ENCODE measurements around the gene SLC38A8.

The SLC38A8 gene

GRCh38 chr16:83995754-83996153 lies 46.8 kb downstream of the SLC38A8 start:
- no peak for DNase-seq
- Histone ChIP-seq H3K9me3 (ENCODE audit: severe bottlenecking) (no peaks in the 10 kb centered on the region), H3K36me3 (no peaks in the 10 kb centered on the region), H3K27me3 (ENCODE audit: insufficient read depth, low read depth, severe bottlenecking) (no peaks in the 10 kb centered on the region), H3K27ac (no peak overlapping the region), H3K4me3 (ENCODE audit: low read depth, low read length) (no peak overlapping the region)
- no peak for TF ChIP-seq CTCF (IDR thresholded peaks at IDR 0.05; ENCODE audit: low read depth, low read length)

DNA sequence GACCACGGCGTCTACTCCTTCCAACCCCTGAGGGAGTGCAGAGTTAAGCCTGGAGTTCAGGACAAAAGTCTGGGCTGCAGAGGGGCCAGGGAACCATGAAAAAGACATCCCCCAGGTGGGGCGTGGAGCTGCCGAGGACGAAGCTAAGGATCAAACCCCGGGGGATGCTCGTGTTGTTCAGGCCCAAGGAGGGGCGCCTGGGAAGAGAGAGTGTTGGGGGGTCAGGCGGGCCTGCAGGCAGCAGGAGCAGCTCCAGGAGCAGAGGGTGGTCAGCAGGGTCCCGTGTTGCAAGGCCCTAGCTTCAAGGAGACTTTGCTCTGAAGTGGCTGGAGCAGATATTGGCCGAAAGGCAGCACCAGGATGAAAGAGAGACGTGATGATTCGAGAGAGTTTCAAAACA lies 47.9 kb downstream of the SLC38A8 start:
- H3K9me3 ChIP-seq (ENCODE audit: severe bottlenecking), result no peaks in the 10 kb centered on the region
- H3K4me3 ChIP-seq (ENCODE audit: low read depth, low read length), result no peak overlapping the region
- no peak for TF ChIP-seq CTCF (IDR thresholded peaks at IDR 0.05; ENCODE audit: low read depth, low read length)
- no peaks in the 10 kb centered on the region for H3K27me3 ChIP-seq (ENCODE audit: insufficient read depth, low read depth, severe bottlenecking)
- H3K27ac ChIP-seq, result no peak overlapping the region
- H3K36me3 ChIP-seq, result no peaks in the 10 kb centered on the region
- no peak for DNase-seq

DNA sequence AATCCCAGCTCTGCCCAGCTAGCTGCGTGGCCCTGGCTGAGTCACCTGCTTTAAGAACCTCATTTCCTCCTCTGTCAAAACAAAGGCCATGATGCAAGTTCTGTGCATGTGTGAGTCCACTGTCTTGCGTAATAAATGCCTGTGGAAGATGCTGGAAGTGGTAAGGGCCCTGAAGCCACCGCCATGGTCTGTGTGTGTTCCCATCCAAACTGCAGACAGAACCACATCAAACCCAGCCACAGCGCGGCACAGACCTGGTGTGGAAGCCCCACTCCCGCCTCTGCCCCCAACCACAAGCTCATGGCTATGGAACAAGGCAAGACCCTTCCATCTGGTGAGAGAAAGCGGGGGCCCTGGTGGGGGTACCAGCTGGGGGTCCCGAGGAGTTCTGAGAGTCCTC lies 48.5 kb downstream of the SLC38A8 start:
- TF ChIP-seq CTCF (IDR thresholded peaks at IDR 0.05; ENCODE audit: low read depth, low read length), result no peak
- DNase-seq, result no peak
- no peak overlapping the region for H3K27ac ChIP-seq

GRCh38 chr16:83992624-83993023 lies 50.0 kb downstream of the SLC38A8 start:
- Histone ChIP-seq H3K36me3 (no peaks in the 10 kb centered on the region), H3K4me3 (ENCODE audit: low read depth, low read length) (no peak overlapping the region), H3K27me3 (ENCODE audit: insufficient read depth, low read depth, severe bottlenecking) (no peaks in the 10 kb centered on the region), H3K9me3 (ENCODE audit: severe bottlenecking) (no peaks in the 10 kb centered on the region), H3K27ac (no peak overlapping the region)
- no peak for TF ChIP-seq CTCF (IDR thresholded peaks at IDR 0.05; ENCODE audit: low read depth, low read length)
- DNase-seq, result no peak

More for the DNA sequence above, 48.5 kb downstream of the SLC38A8 start:
- Histone ChIP-seq H3K36me3 (no peaks in the 10 kb centered on the region), H3K9me3 (ENCODE audit: severe bottlenecking) (no peaks in the 10 kb centered on the region), H3K4me3 (ENCODE audit: low read depth, low read length) (no peak overlapping the region), H3K27me3 (ENCODE audit: insufficient read depth, low read depth, severe bottlenecking) (no peaks in the 10 kb centered on the region)

DNA sequence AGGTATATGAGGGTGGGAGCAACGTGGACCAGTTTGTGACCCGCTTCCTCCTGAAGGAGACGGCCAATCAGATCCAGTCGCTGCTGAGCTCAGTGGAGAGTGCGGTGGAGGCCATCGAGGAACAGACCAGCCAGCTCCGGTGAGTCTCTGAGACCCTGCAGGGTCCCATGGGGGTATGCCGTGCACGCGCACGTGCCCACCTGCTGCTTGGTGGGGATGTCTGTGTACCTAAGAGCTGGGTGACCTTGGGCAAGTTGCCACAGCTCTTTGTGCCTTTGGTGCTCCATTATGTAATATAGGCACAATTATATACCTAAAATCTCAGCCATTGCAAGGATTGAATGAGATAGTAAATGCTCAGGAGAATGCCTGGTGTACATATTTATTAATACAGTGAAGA lies 52.1 kb downstream of the SLC38A8 start:
- H3K36me3 ChIP-seq, result no peaks in the 10 kb centered on the region
- H3K27me3 ChIP-seq (ENCODE audit: insufficient read depth, low read depth, severe bottlenecking), result no peaks in the 10 kb centered on the region
- H3K4me3 ChIP-seq (ENCODE audit: low read depth, low read length), result no peak overlapping the region
- no peaks in the 10 kb centered on the region for H3K9me3 ChIP-seq (ENCODE audit: severe bottlenecking)
- no peak for DNase-seq
- no peak for TF ChIP-seq CTCF (IDR thresholded peaks at IDR 0.05; ENCODE audit: low read depth, low read length)
- no peak overlapping the region for H3K27ac ChIP-seq

DNA sequence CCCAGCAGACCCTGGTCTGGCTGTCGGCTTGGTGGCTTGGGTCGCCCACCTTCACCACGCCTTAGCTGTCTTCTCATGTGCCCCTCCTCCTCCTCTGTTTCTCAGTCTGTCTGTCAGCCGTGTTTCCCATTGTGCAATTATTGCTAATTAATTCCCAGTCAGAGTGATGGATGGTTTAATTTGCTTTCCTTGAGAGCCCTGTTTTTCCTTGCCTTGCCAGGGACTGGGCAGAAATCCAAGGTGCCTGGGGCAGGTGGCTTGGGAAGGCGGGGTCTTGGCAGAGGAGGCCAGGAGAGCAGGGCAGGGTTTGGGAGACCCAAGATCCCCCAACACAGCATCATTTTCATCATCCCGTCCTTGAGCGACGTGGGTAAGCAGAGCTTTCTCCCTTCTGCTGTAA lies 53.3 kb downstream of the SLC38A8 start:
- Histone ChIP-seq H3K9me3 (ENCODE audit: severe bottlenecking) (no peaks in the 10 kb centered on the region), H3K36me3 (no peaks in the 10 kb centered on the region), H3K4me3 (ENCODE audit: low read depth, low read length) (no peak overlapping the region), H3K27me3 (ENCODE audit: insufficient read depth, low read depth, severe bottlenecking) (no peaks in the 10 kb centered on the region), H3K27ac (no peak overlapping the region)
- no peak for TF ChIP-seq CTCF (IDR thresholded peaks at IDR 0.05; ENCODE audit: low read depth, low read length)
- no peak for DNase-seq
